Measurements from ENCODE around the gene SDHAF3. TPM values are rescaled to one million over a fixed set of nuclear protein-coding genes. Genes with fewer than 3 reads are reported as not detected.
A peak's percentile ranks its signal among the peaks of the same experiment; 100 is the strongest.

Gene SDHAF3
- total and polyA plus RNA-seq, 10 donors: 5.1 to 18.7 (median 12.0) TPM

GRCh38 chr7:97104719-97105238 is 12.7 kb upstream of the SDHAF3 start:
- Histone ChIP-seq H3K9me3 (peaks cover 0 to 11% (median 6%) of the 10 kb centered on the region in 8 donors), H3K36me3 (no peaks in the 10 kb centered on the region), H3K27ac (no peak overlapping the region), H3K27me3 (replicated peaks in 1 of 7) (no peaks in the 10 kb centered on the region), H3K4me1 (peaks cover 0 to 8% (median 4%) of the 10 kb centered on the region in 6 donors), H3K4me3 (no peak overlapping the region)
- DNase-seq: peak; percentile 93
- intact Hi-C loops (cut with DNase I; ENCODE audit: low total_unique reads): loop anchor here (5.0 kb wide), 2 partner anchors 73 to 733 kb away; no protein-coding TSS in a partner anchor
- 10 to 24% (median 22%) methylated on average over 8 of the region's 8 CpGs for WGBS, 5 donors
- peak in 1 of 3 donors; percentile 39 for TF ChIP-seq POLR2AphosphoS5 (IDR thresholded peaks at IDR 0.05)
- TF ChIP-seq CTCF (IDR thresholded peaks at IDR 0.05 in 8 of 11, conservative IDR thresholded peaks at IDR 0.05 in 3 of 11): peak; percentile 66 to 88 (median 84)
- TF ChIP-seq POLR2A (IDR thresholded peaks at IDR 0.05): no peak

GRCh38 chr7:97107192-97107800 is 10.2 kb upstream of the SDHAF3 start:
- H3K4me3 ChIP-seq: no peak overlapping the region
- H3K36me3 ChIP-seq: no peaks in the 10 kb centered on the region
- H3K4me1 ChIP-seq: peaks cover 0 to 8% (median 4%) of the 10 kb centered on the region in 6 donors
- TF ChIP-seq POLR2A (IDR thresholded peaks at IDR 0.05) (no peak), CTCF (IDR thresholded peaks at IDR 0.05 in 8 of 11, conservative IDR thresholded peaks at IDR 0.05 in 3 of 11) (no peak), POLR2AphosphoS5 (IDR thresholded peaks at IDR 0.05) (no peak)
- no peak overlapping the region for H3K27ac ChIP-seq
- 76 to 90% (median 87%) methylated on average over 2 of the region's 2 CpGs for WGBS, 5 donors
- H3K27me3 ChIP-seq (replicated peaks in 1 of 7): no peaks in the 10 kb centered on the region
- intact Hi-C loops (cut with DNase I; ENCODE audit: low total_unique reads): no loop called here
- no peak for DNase-seq
- H3K9me3 ChIP-seq: peaks cover 0 to 24% (median 8%) of the 10 kb centered on the region in 8 donors

DNA sequence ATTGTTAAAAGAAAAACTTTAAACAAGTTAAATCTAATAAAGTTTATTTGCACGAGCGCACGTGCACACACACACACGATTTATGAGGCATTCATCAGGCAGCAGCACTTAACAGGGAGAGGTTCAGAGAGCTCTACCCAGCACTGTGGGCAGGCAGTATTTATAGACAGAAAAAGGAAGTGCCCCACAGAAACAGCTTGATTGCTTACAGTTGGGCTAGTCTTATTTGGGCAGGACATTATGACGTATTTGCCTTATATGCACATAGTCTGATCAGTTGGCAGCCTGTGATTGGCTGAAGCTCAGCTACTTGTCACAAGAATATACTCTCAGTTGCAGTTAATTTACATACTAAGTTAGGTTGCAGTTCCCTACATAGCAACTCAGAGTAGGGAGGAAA is 1.2 kb upstream of the SDHAF3 start:
- TF ChIP-seq POLR2AphosphoS5 (IDR thresholded peaks at IDR 0.05) (no peak), POLR2A (IDR thresholded peaks at IDR 0.05) (no peak), CTCF (IDR thresholded peaks at IDR 0.05 in 8 of 11, conservative IDR thresholded peaks at IDR 0.05 in 3 of 11) (no peak)

DNA sequence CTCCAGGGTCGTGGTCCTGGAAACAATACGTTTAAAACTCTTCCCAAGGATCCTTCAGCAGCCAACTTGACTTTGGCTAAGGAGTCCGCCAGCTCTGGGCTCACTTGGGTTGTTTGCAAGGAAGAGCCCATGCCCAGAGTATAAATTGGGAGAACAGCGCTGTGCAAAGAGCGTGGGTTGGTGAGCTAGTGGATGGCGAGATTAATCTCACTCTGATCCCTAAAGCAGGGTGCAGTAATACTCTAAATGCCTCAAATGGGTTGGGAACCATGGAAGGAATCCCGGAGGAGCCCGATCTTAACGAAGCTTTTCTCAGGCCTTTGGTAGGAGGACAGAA is 495 bp upstream of the SDHAF3 start:
- Histone ChIP-seq H3K9me3 (peaks cover 0 to 7% (median 0%) of the 10 kb centered on the region in 8 donors), H3K4me1 (peaks cover 4 to 42% (median 25%) of the 10 kb centered on the region in 6 donors), H3K27me3 (replicated peaks in 1 of 7) (no peaks in the 10 kb centered on the region), H3K36me3 (no peaks in the 10 kb centered on the region), H3K27ac (peak overlapping the region; percentile 69 to 92 (median 86)), H3K4me3 (peak overlapping the region; percentile 54 to 78 (median 66))
- intact Hi-C loops (cut with DNase I; ENCODE audit: low total_unique reads): no loop called here
- peak; percentile 76 for DNase-seq
- WGBS, 5 donors: 74 to 85% (median 81%) methylated on average over 9 of the region's 9 CpGs
- TF ChIP-seq CTCF (IDR thresholded peaks at IDR 0.05 in 8 of 11, conservative IDR thresholded peaks at IDR 0.05 in 3 of 11) (no peak), POLR2AphosphoS5 (IDR thresholded peaks at IDR 0.05) (no peak), POLR2A (IDR thresholded peaks at IDR 0.05) (no peak)

More for the DNA sequence above, 1.2 kb upstream of the SDHAF3 start:
- Histone ChIP-seq H3K4me1 (peaks cover 4 to 42% (median 25%) of the 10 kb centered on the region in 6 donors), H3K9me3 (peaks cover 0 to 13% (median 0%) of the 10 kb centered on the region in 8 donors), H3K4me3 (peak overlapping the region in 1 of 8 donors; percentile 78), H3K27ac (peak overlapping the region in 7 of 8 donors; percentile 84 to 92 (median 87)), H3K36me3 (no peaks in the 10 kb centered on the region), H3K27me3 (replicated peaks in 1 of 7) (no peaks in the 10 kb centered on the region)
- intact Hi-C loops (cut with DNase I; ENCODE audit: low total_unique reads): no loop called here
- no peak for DNase-seq
- WGBS, 5 donors: 58 to 72% (median 62%) methylated on average over 5 of the region's 5 CpGs
